Activated CD4-positive, alpha-beta T cell treated with anti-CD3 and anti-CD28 coated beads, Interleukin-2, Interleukin-4, amounts not matched to agents 100 ng/mL and 50 ng/mL, durations not matched to agents 16 hours and 8 hours (primary cell): ENCODE results near the gene XCL1.
"Not testable (repeated sequence)": the region's sequence is repeated elsewhere in the genome, so short reads cannot be mapped to it uniquely, and the experiment has no call there.

Experiments
- DNase-seq: peaks from one replicate; pipeline ENCODE4 v3.0.0-alpha.2; 2020; ENCODE audit warnings: low spot score

XCL1 gene, protein sequence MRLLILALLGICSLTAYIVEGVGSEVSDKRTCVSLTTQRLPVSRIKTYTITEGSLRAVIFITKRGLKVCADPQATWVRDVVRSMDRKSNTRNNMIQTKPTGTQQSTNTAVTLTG

DNA sequence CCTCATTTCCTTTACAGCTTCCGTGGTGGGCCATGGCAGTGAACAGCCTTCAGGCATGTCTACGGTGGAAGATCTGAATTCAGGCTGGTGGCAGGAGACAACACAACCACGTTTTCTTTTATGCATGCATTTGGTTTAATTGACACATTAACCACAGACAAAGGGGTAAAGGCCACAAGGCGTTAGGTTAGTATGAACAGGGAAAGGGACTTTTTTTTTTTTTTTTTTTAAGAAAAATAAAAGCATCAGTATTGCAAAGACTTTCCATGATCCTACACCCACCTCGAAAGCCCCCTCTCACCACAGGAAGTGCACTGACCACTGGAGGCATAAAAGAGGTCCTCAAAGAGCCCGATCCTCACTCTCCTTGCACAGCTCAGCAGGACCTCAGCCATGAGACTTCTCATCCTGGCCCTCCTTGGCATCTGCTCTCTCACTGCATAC is at the start of gene XCL1:
Gene XCL1 (plus strand): TSS at position 361 of the 444 bp plus-strand sequence. CDS start 33 bp downstream, at position 394.
- not testable (repeated sequence) for DNase-seq

DNA sequence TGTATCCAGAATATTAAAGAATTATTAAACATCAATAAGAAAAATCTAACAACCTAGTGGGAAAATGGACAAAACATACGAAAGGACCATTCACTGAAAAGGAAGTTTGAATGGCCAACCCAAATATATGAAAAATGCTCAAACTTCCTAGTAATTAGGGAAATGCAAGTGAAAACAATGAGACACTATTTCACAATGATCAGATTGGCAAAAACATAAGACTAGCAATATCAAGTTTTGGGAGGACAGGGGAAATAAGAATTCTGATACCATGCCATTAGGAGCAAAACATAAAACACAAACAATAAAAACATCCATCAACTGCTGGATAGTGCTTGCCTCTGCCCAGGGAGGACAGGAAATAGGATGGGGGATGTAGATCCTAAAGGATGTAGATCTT is 46.9 kb upstream of the XCL1 start:
- no peak for DNase-seq

DNA sequence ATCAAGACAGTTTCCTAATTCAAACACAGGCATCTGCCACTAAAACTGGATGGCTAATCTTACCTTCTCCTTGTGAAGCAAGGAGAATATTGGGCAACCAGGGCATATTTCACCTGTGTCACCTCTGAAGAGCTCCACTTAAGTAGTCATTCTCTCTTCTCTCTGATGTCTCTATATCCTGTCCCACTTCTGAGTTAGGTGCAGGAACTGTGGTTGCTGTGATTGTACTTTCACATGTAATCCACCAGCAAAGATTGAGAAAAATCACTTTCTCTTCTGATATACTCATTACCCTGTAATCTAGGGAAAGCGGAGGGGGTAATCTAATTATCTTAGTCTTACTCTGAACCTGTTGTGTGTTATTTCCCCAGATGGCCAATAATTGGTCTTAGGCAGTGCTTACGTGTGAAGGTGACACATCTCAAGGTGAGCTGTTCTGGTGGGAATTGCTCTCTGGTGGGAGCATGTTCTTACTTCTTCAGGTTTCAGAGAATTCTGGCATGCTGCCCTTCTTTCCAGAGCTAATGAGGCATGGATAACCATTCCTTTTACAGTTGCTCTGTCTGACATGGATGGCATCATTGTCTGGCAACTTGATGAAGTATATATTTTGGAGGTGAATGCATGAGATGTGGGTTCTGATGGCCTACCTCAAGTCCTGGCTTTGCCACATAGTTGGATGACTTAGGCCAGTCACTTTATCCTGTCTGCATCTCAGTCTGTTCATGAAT is 44.6 kb upstream of the XCL1 start:
- DNase-seq, result no peak

DNA sequence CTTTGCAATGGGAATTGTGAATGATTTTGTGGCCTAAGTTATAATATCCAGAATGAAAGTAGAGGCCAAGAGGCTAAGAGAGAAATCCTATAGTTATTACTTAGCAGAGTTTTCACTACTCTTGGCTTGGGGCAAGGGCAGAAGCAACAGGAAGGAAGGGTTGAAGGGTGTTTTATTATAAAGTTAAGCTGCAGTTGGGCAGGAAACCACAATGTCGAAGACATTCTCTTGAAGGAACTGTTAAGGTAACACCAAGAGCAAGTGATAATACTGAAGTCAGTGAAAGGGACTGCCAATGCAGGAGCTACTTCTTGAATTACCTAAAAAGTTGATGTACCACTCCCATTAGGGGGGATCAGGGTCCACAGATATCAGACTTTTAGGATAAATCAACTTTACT is 40.9 kb upstream of the XCL1 start:
- DNase-seq, result peak; percentile 64

DNA sequence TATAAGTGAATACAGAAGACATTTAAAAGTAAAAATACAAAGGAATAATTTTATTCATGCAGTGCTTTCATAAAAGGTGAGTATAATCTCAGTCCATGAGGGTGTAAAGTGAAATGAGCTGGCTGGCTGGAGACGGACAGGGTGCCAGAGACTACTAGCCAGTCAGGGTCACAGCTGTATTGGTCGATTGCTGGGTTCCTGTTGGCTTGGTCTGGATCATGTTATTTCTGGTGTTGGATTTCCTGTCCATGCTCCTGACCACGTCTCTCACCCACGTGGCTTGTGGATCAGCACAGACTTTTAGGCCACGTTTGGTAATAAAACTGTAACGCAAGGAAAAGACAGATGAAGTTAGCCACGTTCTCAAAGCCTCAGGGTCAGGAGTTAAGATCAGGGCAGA is 35.6 kb upstream of the XCL1 start:
- DNase-seq, result not testable (repeated sequence)

DNA sequence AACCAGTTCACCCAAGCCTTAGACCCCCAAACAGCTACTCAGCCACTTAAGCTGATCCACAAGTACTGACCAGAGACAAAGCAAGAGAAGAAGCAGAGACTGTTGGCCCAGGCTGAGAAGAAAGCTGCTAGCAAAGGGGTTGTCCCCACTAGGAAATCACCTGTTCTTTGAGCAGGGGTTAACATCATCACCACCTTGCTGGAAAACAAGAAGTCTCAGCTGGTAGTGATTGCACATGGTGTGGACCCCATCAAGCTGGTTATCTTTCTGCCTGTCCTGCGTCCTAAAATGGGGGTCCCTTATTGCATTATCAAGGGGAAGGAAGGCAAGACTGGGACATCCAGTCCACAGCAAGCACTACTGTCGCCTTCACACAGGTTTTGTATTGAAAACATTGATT is 33.4 kb upstream of the XCL1 start:
- not testable (repeated sequence) for DNase-seq

DNA sequence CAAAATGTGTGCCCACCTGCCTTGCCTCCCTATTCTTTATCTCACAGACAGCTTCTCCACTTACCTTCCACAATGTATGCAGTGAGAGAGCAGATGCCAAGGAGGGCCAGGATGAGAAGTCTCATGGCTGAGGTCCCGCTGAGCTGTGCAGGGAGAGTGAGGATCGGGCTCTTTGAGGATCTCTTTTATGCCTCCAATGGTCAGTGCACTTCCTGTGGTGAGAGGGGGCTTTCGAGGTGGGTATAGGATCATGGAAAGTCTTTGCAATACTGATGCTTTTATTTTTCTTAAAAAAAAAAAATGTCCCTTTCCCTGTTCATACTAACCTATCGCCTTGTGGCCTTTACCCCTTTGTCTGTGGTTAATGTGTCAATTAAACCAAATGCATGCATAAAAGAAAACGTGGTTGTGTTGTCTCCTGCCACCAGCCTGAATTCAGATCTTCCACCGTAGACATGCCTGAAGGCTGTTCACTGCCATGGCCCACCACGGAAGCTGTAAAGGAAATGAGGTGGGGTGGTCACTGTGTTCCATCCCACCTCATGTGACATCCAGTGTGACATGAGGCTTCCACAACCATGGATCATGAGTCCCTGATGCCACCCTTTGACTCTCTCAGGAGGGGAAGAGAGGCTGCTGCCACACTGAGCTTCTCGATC is 32.4 kb upstream of the XCL1 start, which contains the start of gene XCL2:
Gene XCL2 (minus strand): TSS at position 158 of the 659 bp plus-strand sequence. CDS start 33 bp downstream, at position 125.
- DNase-seq, result not testable (repeated sequence)

DNA sequence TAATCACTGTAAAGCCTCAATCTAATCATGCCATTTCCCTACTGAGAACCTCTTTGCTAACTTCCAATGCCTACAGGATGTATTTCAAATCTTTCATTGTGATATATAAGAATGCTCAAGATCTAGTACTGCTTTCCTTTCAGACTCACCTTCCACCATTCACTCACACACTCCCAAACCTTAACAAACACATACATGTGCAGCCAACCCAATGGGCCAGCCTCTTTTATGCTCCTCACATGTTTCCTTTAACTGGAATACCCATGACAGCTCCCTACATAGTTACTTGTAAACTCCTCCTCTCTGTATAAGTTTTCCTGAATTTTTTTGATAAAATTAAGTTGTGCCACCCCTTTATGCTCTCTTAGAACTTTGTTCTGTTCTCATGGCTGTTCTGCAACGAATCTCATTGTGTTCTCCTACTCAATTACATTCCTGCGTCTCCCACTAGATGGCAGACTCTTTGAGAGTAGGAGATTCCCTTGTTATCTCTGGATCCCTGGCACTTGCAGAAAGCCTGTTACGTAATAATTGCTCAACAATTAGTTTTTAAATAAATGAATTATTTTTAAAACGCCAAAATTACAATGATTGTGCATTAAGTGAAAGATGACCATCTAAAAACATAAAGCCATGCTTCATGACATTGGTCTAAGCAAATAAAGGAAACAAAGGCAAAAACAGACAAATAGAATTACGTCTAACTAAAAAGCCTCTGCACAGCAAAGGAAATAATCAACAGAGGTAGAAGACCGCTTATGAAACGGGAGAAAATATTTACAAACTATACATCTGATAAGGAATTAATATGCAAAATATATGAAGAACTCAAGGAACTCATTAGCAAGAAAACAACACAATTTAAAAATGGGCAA is 30.5 kb upstream of the XCL1 start:
- not testable (repeated sequence) for DNase-seq

DNA sequence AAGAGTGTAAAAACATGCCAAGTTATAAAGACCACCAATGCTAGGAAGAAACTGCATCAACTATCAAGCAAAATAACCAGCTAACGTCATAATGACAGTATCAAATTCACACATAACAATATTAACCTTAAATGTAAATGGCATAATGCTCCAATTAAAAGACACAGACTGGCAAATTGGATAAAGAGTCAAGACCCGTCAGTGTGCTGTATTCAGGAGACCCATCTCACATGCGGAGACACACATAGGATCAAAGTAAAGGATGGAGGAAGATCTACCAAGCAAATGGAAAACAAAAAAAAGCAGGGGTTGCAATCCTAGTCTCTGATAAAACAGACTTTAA is 29.9 kb upstream of the XCL1 start:
- DNase-seq, result not testable (repeated sequence)

DNA sequence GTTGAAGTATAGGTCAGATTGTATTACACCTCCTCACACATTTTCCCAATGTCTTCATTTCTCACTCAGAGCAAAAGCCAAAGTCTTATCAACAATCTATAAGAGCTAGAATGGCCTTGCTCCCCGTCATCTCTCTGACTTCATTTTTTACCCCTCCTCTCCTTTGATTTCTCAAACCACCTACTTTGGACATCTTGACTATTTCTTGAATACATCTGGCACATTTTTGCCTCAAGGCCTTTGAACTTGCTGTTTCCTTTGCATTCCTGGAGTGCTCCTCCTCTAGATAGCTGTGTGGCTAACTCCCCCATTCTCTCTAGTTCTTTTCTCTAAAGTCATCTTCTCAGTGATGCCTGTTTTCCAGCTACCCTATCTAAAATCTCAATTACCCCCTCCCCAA is 25.4 kb upstream of the XCL1 start:
- DNase-seq, result no peak

DNA sequence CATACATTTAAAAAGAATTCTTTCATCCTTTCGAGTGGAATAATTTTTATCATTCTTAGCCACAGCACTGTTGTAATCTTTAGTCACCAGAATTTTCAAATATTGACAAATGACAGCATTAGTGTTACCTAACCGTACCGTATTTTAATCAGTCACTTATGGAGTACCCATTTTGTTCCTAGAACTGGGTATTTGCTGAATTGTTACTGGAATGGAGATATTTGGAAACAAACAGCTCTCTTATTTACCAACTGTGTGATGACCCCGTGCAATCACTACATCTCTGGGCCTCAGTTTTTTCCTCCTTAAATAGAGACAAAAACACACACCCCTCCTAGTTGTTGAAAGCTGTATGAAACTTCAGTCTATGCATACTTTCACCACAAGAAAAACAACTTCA is 24.7 kb upstream of the XCL1 start:
- no peak for DNase-seq

DNA sequence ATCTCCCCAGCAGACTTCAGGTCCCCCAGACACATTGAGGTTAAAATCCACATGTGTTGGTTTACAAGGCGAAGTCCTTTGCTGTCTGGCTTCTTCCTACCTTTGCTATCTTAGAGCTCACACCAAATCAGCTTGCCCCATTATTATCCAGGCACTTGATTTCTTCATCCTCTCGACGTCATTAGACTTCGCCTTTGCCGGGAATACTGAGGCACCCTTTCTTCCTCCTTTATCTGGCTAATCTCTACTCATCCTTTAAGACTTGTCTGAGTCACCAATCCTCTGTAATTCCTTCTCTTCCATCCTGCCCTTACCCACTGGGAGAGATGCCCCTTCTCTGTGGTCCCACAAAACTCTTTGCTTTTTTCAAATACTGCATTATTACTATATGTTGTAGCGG is 23.4 kb upstream of the XCL1 start:
- DNase-seq, result no peak

DNA sequence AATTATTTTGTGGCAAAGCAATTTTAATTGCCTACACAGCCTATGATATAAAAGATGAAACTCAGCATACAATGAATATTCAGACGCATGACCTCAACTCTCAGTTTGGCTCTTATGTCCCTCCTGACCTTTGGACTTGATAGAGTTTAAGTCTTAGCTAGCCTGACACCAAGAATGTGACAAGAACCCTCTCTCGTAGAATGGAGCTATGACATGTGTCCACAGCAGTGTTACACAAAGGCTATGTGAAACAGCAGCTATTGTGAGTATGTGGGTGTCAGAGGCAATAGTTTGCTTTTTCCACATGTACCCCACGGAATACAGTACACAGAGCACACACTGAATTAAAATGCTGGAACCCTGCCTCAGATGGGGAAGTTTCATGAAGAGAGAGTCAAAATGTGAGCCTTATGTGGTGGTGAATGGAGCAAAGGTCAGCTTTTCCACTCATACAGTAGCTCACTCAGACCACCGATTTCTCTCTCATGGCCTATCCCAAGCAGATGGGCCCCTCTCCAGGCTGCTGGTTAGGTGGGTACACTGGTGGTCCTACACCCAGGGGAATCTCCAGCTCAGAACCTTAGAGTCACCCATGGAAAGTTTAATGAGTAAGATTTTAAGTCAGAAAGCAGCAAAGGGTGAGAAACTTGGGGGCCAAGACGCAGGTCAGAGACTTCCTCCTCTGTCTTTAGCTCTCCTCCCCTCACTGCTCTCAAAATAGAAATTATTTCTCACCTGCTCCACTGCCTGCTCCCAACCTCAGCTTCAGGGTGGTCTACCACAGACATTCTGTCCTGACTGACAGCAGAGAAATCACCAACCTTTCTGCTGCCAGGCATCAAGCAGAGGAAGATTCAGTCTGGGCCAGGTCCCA is 22.5 kb upstream of the XCL1 start:
- no peak for DNase-seq

DNA sequence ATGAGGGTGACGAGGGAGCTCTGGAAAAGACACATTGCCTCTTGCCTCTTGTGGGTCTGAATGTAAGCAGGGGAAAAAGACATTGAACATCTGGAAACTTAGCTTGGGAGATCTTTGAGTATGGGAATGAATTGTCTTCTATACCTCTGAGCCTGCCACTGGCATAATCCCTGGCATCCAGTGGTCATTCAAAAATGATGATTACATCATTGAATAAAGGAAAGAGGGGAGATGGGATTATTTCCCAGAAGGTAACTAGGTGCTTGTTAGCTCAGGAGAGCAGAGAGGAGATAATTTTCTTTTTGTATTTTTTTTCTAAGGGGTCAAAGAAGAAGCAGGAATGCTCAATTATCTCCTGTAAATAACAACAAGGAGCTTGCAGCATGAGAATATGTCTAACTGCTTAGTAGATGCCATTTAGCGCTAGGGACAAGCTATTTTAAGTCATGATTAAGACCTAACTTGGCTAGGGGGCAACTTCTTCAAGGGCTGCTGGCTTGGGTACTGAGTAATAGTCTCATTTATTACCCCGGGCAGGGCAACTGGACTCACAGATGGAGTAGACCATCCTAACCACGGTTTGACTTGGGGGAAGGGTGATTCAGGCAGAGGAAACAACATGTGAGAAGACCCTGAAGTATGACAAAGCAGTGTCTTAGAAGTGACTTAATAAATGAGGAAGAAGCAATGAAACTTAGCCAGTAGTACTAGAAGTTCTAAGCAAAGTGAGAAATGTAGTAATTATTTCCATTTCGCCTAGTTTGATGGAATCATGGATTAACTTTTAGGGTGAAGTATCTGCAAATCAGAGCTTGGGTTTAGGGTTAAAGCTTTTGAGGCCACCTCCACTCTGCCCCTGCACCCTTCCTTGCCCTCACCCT is 21.6 kb upstream of the XCL1 start:
- DNase-seq, result no peak

DNA sequence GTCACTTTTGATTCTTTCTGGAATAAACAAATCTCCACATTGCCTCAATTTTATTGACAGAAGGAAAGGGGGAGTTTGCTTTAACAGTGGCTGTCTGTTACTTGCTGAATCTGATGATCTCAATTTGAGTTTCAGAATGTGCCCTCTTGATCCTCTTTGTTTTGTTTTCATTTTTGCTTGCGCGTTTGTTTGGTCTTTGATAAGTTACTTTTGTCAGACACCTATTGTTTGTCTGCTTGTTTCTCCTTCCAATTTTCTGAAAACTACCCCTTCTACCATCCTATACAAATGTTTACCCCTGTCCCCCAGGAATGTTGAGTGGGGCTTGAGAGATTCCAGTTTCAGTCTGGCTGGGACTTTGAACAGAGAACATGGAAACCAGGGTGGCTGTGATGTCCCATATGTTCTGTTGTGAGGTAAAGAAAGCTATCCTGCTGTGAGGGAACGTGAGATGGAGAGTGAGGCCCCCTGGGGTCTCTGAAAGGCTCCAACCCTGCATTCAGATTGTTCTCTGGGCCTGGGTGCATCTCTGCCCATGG is 20.8 kb upstream of the XCL1 start:
- no peak for DNase-seq

DNA sequence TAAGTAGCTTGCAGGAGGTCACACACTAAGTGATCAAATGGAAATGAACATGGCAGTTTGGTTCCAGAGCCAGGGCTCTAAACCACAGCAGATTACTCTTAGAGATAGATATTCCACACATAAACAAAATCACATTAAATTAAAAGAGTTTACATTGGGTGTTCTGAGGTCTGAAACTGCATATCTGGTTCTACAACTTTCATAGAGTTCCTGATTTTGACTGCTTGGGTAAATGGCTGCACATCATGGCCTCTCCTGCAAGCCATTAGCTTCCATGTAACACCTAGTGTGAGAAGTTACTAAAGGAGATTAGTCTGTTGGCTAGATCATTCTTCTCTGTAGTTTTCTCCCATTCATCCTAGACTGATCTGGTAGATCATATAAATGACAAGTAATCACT is 19.8 kb upstream of the XCL1 start:
- DNase-seq, result no peak

DNA sequence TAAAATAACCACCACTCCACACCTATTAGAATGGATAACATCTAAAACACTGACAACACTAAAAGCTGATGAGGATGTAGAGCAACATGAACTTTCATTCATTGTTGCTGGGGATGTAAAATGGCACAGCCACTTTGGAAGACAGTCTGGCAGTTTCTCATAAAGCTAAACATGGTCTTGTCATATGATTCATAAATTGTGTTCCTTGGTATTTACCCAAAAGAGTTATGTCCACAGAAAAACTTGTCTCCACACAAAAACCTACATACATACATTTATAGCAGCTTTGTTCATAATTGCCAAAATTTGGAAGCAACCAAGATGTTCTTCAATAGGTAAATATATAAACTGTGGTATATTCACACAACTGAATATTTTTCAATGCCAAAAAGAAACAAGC is 16.0 kb upstream of the XCL1 start:
- no peak for DNase-seq

DNA sequence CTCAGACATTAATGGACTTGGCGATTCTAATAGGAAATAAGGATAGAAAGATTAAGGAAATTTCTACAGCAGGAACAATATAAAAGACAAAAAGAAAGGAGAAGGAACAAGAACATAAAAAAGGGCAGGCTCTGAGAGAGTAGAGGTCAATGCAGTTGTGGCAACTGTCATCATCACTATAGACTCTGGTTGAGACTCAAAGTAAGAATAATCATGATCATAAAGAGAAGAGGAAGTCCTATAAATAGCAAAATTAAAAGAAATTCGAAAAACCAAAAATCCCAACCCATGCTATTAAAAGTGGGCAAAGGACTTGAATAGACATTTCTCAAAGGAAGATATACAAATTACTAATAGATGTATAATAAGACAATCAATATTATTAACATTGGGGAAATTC is 14.4 kb upstream of the XCL1 start:
- no peak for DNase-seq

DNA sequence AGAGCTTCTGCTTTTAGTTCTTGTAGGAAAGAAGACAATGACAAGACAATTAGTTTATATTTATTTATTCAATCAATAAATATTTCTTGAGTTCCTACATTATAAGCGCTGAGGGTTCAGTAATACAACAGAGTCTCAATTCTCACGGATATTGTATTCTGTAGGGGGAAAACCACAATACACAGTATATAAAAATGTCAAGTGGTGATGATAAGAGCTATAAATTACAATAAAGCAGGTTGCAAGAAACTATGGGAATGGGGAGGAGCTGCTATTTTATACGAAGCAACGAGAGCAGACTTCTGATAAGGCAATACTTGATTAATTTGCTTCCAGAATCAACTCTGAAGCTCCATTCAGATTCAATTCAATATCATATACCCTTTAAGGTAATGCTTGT is 10.6 kb upstream of the XCL1 start:
- no peak for DNase-seq

DNA sequence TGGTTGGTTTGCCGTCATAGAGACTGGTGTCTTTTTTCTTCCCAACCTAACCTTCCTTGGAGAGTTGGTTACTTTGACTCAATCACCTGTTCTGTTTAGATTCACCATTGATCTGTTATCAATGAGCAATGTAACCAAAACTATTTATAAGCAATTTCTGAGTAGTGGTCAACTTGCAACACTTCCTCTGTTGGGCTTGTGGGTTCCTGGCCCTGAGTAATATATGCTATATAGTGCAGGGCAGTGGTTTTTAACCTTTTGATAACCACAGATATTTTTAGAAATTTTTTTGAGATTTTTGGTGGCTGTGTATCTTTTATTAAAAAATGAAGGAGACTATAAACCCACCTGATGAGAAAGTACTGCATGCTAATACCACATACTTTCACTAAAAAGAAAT is 9.4 kb upstream of the XCL1 start:
- no peak for DNase-seq
